ENCODE measurements around the gene CAPN13.

Gene CAPN13

GRCh38 chr2:30752811-30753210 lies 54.4 kb downstream of the CAPN13 start:
- no peak for TF ChIP-seq CTCF (IDR thresholded peaks at IDR 0.05; ENCODE audit: low read depth, low read length, missing control alignments)
- in situ Hi-C loops (cut with HindIII; ENCODE audit: low sequenced_read_pairs) = no loop called here
- DNase-seq (ENCODE audit: low read depth) = no peak
- no peak overlapping the region for H3K4me3 ChIP-seq (ENCODE audit: low read depth, low read length)

- no peak for DNase-seq (ENCODE audit: low read depth)
- no peak overlapping the region for H3K4me3 ChIP-seq (ENCODE audit: low read depth, low read length)
- in situ Hi-C loops (cut with HindIII; ENCODE audit: low sequenced_read_pairs) = no loop called here
- TF ChIP-seq CTCF (IDR thresholded peaks at IDR 0.05; ENCODE audit: low read depth, low read length, missing control alignments) = no peak
Observed at GRCh38 chr2:30747206-30747605, 60.0 kb downstream of the CAPN13 start.

GRCh38 chr2:30744823-30745222 lies 62.4 kb downstream of the CAPN13 start:
- no peak for DNase-seq (ENCODE audit: low read depth)
- no peak overlapping the region for H3K4me3 ChIP-seq (ENCODE audit: low read depth, low read length)
- no peak for TF ChIP-seq CTCF (IDR thresholded peaks at IDR 0.05; ENCODE audit: low read depth, low read length, missing control alignments)
- in situ Hi-C loops (cut with HindIII; ENCODE audit: low sequenced_read_pairs) = no loop called here

GRCh38 chr2:30741576-30741975 lies 65.7 kb downstream of the CAPN13 start:
- TF ChIP-seq CTCF (IDR thresholded peaks at IDR 0.05; ENCODE audit: low read depth, low read length, missing control alignments) = no peak
- in situ Hi-C loops (cut with HindIII; ENCODE audit: low sequenced_read_pairs) = no loop called here
- no peak overlapping the region for H3K4me3 ChIP-seq (ENCODE audit: low read depth, low read length)
- no peak for DNase-seq (ENCODE audit: low read depth)

GRCh38 chr2:30738141-30738911 lies 68.9 kb downstream of the CAPN13 start:
- H3K4me3 ChIP-seq (ENCODE audit: low read depth, low read length) = no peak overlapping the region
- no peak for DNase-seq (ENCODE audit: low read depth)
- in situ Hi-C loops (cut with HindIII; ENCODE audit: low sequenced_read_pairs) = no loop called here
- no peak for TF ChIP-seq CTCF (IDR thresholded peaks at IDR 0.05; ENCODE audit: low read depth, low read length, missing control alignments)

- H3K4me3 ChIP-seq (ENCODE audit: low read depth, low read length) = no peak overlapping the region
- TF ChIP-seq CTCF (IDR thresholded peaks at IDR 0.05; ENCODE audit: low read depth, low read length, missing control alignments) = no peak
- in situ Hi-C loops (cut with HindIII; ENCODE audit: low sequenced_read_pairs) = no loop called here
Observed at GRCh38 chr2:30737326-30737610, 70.0 kb downstream of the CAPN13 start.

More at GRCh38 chr2:30737326-30737610, 70.0 kb downstream of the CAPN13 start:
- no peak for DNase-seq (ENCODE audit: low read depth)

Measured in astrocyte of the cerebellum (primary cell).